GM19193 (cell line): ENCODE measurements around the gene GPATCH8.

Source experiments
- POLR2A ChIP-seq: IDR thresholded peaks from 4 replicates; pipeline ENCODE4 v1.6.1; 2011; ENCODE audit not compliant: insufficient read depth, insufficient read length; ENCODE audit errors: extremely low read depth

The GPATCH8 gene

DNA sequence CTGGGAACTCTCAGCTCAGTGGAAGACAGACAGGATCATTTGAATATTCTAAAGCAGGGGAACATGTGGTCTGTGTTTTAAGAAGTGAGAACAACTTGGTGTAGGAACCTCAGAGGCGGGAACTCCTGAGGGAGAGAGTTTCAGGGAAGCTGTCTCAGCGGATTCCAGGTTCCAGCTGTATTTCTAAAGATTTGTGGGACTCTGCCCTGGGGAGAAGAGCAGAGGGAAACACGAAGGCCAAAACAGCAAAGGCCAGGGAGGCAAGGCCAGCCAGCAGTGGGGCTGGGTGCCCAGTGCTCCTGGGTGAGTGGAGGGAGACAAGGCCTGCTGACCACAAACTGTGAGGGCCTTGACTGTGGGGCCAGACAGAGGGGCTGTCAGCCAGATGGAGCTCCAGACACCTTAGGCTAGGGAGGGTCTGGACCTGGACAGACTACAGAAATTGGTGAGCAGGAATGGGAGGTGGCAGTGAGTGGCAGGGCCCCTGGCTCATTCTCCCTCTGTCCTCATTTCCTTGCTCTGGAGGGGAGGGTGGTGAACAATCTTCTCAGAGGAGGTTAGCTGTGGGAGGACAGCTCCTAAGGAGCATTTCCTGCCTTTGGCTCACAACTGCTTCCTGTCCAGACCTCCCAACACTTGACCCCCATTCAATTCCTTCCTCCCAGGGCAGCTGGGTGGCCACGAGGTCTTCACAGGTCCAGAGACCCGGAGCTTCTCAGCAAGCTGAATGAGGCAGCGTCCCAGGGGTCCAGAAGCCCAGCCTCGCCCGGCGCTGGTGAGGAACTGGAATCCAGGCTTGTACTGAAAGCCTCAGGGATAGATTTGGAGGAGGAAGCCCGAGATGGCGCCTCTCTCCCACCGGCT, 33.1 kb upstream of the GPATCH8 start:
- no peak for TF ChIP-seq POLR2A

DNA sequence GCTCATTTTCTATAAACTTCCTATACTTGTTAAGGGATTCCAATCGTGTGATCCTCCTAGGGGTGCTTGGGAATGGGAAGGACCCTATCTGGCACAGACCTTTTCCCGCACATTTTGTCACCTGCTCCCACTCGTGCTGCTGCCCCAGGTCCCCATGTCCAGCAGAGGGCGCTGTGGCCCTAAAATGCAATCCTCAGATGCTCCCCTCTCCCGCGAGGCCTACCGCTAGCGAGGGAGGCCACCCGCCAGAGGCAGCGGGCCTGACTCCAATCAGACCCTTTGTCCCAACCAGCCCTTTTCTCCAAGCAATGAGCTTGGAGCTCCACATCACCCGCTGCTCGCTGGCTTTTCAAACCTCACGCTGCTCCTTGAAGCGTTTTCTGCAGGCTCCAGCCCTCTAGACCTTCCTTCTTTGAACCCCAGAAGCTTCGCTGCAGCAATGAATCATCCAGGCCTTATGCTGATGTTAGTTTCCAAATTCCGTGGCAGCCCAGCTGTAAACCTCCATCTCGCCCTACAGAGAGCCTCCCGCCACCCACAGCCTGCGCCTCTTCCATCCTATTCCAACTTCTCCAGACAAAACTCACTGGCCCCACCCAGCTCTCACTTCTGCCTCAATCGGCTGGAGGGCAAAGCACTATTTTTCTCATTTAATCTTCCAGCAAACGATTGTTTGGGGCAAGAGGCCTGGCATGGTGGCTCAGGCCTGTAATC, 30.5 kb upstream of the GPATCH8 start:
- TF ChIP-seq POLR2A: no peak

DNA sequence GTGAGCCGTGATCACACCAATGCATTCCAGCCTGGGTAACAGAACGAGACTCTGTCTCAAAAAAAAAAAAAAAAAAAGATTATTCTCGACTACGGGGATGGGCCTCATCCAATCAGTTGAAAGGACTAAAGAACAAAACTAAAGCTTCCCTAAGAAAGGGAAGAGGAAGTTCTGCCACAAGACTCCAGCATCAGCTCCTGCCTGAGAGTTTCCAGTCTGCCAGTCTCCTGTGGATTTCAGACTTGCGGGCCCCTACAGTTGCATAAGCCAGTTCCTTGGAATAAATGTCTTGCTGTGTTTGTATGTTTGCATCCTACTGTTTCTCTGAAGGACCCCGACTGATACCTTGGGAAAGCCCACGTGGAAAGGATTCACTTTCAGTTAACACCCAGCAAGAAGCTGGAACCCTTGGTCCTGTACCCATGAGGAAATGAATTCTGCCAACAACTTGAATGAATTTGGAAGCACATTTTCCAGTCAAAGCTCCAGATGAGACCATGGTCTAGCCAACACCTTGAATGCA, 27.8 kb upstream of the GPATCH8 start:
- TF ChIP-seq POLR2A: no peak

DNA sequence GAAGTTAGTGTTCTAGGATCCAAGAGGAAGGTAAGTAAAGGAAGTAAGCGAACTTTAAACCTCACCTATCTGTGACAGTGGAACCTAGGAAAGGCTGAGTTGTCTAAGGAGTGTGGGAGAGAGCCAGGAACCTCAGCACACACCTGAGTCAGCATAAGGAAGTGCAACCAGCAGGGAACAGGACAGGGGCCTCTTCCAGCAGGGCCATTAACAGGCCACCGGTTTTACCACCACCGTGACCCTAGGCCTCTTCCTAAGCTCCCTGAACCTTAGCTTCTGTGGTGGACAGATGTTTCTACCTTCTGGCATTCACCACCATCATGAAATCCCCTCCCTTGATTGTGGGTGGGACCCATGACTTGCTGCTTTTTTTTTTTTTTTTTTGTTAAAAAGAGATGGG, 26.7 kb upstream of the GPATCH8 start:
- TF ChIP-seq POLR2A: no peak

DNA sequence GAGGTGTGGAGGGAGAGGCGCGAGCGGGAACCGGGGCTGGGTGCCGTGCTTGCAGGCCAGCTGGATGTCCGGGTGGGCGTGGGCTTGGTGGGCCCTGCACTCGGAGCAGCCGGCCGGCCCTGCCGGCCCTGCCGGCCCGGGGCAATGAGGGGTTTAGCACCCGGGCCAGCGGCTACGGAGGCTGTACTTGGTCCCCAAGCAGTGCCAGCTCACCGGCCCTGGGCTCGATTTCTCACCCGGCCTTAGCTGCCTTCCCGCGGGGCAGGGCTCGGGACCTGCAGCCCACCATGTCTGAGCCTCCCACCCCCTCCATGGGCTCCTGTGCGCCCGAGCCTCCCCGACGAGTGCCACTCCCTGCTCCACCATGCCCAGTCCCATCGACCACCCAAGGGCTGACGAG, 24.7 kb upstream of the GPATCH8 start:
- no peak for TF ChIP-seq POLR2A

DNA sequence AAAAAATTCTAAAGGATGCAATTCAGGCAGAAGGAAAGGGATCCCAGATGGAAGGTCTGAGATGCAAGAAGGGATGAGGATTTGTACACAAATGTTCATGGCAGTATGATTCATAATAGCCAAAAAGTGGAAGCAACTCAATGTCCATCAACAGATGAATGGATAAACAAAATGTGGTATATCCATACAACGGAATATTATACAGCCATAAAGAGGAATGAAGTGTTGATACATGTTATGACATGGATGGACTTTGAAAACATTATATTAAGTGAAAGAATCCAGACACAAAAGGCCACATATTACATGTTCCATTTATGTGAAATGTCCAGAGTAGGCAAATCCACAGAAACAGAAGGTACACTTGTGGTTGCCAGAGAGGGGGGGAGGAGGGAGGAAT, 23.9 kb upstream of the GPATCH8 start:
- TF ChIP-seq POLR2A: no peak

DNA sequence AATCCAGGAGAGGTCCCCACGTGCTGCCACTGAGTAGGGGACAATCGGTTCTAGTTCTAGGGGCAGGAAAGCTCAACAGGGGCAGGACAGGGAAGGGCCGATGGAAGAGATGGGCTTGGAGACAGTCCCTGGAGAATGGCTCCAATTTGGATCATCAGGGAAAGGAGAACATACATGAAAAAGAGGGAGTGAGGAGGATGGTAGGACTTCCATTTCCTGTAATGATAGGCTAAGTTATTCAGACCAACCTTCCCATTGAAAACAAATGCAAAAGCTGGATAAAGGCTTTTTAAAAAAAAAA, 20.4 kb upstream of the GPATCH8 start:
- TF ChIP-seq POLR2A: no peak

DNA sequence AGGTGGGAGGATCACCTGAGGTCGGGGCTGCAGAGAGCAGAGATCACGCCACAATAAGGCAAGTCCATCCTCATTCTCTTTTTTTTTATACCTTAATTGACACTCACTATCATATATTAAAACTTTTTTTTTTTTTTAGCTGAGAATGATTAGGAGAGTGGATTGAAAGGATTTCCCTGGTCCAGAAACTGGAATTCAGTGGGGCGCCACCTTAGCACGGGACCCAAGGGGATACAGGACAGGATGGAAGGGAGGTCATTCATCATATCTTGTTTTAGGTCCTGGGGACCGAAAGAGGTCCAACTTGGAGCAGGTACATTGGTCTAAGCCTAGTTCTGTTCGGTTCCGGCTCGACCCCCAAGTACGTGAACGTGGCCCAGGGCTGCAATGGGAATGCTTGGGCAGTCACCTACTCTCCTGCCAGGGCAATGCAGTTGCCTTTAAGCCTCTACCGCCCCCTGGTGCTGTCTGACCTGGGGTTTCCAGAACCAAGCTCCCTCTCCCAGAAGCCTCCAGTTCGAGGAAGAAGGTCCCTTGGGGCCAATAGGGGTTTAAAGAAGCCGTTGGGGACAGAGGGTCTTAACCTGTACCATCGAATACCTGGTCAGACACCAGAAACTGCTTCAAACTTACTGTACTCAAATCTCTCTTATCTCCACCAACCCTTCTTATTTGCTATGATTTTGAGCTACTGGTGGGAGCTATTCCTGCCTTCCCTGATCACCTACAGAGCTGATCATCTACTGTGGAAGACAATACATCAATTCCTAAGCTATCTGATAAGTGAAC, 19.9 kb upstream of the GPATCH8 start:
- TF ChIP-seq POLR2A: no peak

DNA sequence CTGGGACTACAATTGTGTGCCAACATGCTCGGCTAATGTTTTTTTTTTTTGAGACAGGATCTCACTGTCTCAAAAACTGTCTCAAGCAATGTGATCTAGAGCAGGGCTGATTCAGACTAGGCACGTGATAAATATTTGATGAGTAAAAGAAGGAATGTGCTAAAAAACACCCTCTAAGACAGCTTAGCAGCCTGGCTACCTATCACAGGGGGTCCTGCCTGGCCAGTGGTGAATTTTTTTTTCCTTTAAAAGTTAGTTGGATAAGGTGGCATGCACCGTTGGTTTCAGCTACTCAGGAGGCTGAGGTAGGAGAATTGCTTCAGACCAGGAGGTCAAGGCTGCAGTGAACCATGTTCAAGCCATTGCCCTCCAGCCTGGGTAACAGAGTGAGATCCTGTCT, 14.8 kb upstream of the GPATCH8 start:
- TF ChIP-seq POLR2A: no peak

DNA sequence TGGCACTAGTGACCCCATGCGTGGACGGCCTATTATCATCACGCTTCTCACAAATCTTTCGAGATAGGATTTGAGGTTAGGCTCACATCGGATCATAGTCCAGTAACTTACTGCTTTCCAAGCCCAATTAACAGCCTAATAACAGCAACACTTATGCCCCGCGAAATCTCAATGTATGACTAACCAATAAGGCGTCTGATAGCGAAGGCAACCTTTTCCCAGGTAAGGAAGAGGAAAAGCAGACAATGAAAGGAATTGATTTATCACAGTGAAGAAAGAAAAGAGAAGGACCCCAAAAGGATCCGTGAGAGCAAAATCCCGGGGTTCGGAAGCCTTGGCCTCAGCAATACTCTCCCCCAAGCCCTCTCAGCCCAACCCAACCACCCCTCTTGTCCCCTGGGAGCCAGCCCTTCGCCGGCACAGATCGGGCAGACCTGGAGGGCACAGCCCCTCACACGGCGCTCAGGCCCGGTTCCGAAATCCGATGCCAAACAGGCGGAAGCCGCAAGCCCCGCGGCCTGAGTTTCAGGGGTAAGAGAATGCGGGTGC, 534 bp downstream of the GPATCH8 start:
- TF ChIP-seq POLR2A: no peak

DNA sequence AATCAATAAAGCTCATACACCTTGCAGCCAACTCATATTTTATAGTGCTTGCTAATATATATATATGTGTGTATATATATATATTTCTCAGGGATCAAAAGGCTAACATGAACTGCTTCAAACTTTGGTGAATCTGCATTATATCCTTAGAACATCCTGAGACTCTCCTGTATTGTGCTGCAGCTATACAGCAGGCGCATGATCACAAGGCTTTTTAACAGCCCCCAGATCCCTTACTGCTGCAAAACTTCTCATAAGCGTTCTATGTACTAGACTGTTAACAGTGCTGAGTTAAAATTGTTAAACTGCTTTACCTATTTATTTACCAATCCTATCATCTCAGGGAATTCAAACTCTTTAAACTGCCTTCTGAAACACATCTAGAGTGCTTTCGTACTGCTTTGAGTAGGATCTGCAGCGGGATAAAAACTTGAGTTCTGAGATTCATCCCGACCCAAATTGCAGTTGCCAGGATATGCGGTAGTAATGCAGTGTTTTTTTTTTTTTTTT, 1.3 kb downstream of the GPATCH8 start:
- no peak for TF ChIP-seq POLR2A

DNA sequence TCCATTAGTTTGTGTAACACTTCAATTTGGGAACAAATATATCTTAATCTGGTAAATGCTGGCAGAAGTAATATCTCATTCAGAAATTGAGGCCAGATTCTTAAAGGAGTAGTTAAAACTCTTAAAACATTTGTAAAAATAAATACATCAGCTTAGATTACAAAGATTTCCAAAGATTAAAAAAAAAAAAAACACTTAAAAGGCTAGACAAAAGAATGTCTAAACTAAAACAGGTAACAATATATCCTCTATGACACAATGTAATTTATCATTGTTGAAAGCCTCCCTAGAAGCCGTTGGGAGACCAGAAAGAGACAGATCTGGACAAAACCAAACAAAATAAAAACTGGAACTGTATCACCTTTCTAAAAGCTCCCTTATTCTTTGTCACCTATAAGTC, 3.5 kb downstream of the GPATCH8 start:
- no peak for TF ChIP-seq POLR2A

DNA sequence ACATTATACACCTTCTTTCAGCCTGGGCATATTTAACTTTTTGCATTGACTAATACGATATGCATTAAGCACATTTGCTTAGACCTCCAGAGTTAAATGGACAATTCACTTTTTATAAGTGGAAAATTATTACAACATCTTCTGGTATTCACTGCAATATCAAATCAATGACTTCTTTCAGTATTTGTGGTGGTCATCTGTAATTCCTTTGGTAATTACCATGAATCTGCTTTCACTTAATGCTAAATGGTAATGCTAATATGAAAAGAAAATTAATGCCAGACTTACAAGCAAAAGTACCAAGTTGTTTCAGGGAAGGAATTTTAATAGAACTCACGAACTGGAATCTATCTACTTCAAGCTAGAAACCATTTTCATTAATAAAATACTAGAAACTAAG, 6.4 kb downstream of the GPATCH8 start:
- TF ChIP-seq POLR2A: no peak

DNA sequence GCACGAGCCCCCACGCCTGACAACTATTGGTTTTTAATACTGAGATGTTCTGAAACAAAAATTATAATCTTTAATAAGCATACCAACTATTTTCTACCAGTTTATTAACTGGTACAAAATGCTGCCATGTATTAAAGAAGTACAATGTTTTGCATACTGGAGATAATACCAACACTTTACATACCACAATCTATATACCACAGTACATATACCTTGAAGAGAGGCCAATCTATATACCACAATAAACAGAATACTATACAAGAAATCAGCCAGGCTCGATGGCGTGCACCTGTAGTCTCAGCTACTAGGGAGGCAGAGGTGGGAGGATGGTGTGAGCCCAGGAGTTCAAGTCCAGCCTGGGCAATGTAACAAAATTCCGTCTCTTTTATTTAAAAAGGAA, 9.9 kb downstream of the GPATCH8 start:
- TF ChIP-seq POLR2A: no peak
